MCF 10A (cell line): ENCODE measurements around the gene RPRML. TPM values are rescaled to one million over a fixed set of nuclear protein-coding genes. Genes with fewer than 3 reads are reported as not detected.
A peak's percentile ranks its signal among the peaks of the same experiment; 100 is the strongest.
"Not testable (repeated sequence)": the region's sequence is repeated elsewhere in the genome, so short reads cannot be mapped to it uniquely, and the experiment has no call there.

Source experiments
- BruUV-seq: library from RNA; stranded (reverse); fragments of 400-500 nt; replicated peaks from 2 replicates; lab custom pipeline; 2021; lab: Mats Ljungman, UMichigan
- CTCF ChIA-PET: fragments of 300-600 bp; sonication (Branson Sonifier 250); formaldehyde crosslinking; extraction: SDS; loops from one replicate; lab custom pipeline; 2021; ENCODE audit warnings: antibody characterized with exemption, inconsistent platforms; lab: Yijun Ruan, JAX
- POLR2A ChIA-PET: fragments of 300-600, 350-650 bp; sonication (Branson Sonifier 250); formaldehyde crosslinking; extraction: SDS; loops from one replicate; lab custom pipeline; 2020; ENCODE audit warnings: antibody characterized with exemption, inconsistent platforms; lab: Yijun Ruan, JAX
- DNase-seq: peaks from one replicate; pipeline ENCODE4 v3.0.0-alpha.2; 2018; ENCODE audit not compliant: unreplicated experiment
- H3K27ac Mint-ChIP-seq: one replicate; pipeline ENCODE4 v1.8.0; 2022; ENCODE audit warnings: mild to moderate bottlenecking, low read depth, mixed read lengths; ENCODE audit not compliant: unreplicated experiment
- H3K27me3 Mint-ChIP-seq: one replicate; pipeline ENCODE4 v1.8.0; 2022; ENCODE audit warnings: mixed read lengths; ENCODE audit not compliant: insufficient read depth, unreplicated experiment
- H3K36me3 Mint-ChIP-seq: one replicate; pipeline ENCODE4 v1.8.0; 2022; ENCODE audit warnings: mild to moderate bottlenecking, moderate library complexity, mixed read lengths; ENCODE audit not compliant: insufficient read depth, unreplicated experiment
- H3K4me1 Mint-ChIP-seq: one replicate; pipeline ENCODE4 v1.8.0; 2022; ENCODE audit warnings: mixed read lengths; ENCODE audit not compliant: insufficient read depth, unreplicated experiment
- H3K4me3 Mint-ChIP-seq: one replicate; pipeline ENCODE4 v1.8.0; 2022; ENCODE audit warnings: mild to moderate bottlenecking, moderate library complexity, mixed read lengths; ENCODE audit not compliant: unreplicated experiment
- H3K9me3 Mint-ChIP-seq: one replicate; pipeline ENCODE4 v1.8.0; 2022; ENCODE audit warnings: mixed read lengths; ENCODE audit not compliant: unreplicated experiment
- intact Hi-C: fragments of 100-400 bp; cut with micrococcal nuclease; formaldehyde crosslinking; loops from 2 replicates; pipeline ENCODE4 v1.14.1; 2022
- total RNA-seq: library from RNA; stranded (reverse); gene quantifications from 2 replicates; pipeline ENCODE4 v1.2.3, GENCODE V29; 2022
- TF ChIP-seq, protein P1 (sequence below): fragments of 200-600 bp; IDR thresholded peaks from one replicate; pipeline ENCODE4 v1.8.0; 2022; ENCODE audit warnings: antibody characterized with exemption, mild to moderate bottlenecking; ENCODE audit not compliant: unreplicated experiment

The RPRML gene
- total RNA-seq, 1 experiment from 2014 or later: not detected

GRCh38 chr17:47009759-47010594, 30.9 kb upstream of the RPRML start:
- H3K27me3 Mint-ChIP-seq: no peaks in the 10 kb centered on the region
- POLR2A ChIA-PET: interaction anchor here (1.1 kb wide), 1 partner anchor 46 kb away, joined by 3 read pairs; no protein-coding TSS in a partner anchor
- no peak for DNase-seq
- H3K9me3 Mint-ChIP-seq: no peaks in the 10 kb centered on the region
- no TSS peak for BruUV-seq
- no peaks in the 10 kb centered on the region for H3K36me3 Mint-ChIP-seq
- H3K4me1 Mint-ChIP-seq: no peaks in the 10 kb centered on the region
- CTCF ChIA-PET: no interaction called here
- TF ChIP-seq, protein P1, sequence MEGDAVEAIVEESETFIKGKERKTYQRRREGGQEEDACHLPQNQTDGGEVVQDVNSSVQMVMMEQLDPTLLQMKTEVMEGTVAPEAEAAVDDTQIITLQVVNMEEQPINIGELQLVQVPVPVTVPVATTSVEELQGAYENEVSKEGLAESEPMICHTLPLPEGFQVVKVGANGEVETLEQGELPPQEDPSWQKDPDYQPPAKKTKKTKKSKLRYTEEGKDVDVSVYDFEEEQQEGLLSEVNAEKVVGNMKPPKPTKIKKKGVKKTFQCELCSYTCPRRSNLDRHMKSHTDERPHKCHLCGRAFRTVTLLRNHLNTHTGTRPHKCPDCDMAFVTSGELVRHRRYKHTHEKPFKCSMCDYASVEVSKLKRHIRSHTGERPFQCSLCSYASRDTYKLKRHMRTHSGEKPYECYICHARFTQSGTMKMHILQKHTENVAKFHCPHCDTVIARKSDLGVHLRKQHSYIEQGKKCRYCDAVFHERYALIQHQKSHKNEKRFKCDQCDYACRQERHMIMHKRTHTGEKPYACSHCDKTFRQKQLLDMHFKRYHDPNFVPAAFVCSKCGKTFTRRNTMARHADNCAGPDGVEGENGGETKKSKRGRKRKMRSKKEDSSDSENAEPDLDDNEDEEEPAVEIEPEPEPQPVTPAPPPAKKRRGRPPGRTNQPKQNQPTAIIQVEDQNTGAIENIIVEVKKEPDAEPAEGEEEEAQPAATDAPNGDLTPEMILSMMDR: no peak
- H3K4me3 Mint-ChIP-seq: no peak overlapping the region
- H3K27ac Mint-ChIP-seq: no peak overlapping the region
- intact Hi-C loops: no loop called here

DNA sequence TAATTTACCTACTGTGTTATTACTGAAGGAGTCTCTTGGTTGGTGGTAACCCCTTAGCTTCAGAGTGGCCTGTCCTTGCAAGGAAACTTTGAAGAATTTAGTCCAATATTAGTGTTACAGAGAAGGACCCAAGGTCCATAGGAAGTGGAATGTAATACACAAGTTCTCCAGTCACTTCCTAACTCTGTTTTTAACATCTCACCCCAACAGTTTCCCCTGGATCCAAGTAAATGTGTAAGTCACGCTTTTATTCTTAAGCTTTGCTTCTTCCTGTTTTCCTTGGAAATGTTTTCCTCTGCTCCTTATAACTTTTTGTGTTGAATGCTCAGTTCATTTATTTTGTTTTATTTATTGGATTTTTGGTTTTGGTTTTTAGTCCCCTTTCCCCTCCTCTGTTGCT, 25.9 kb upstream of the RPRML start:
- Mint-ChIP-seq H3K27me3 (no peaks in the 10 kb centered on the region), H3K4me3 (no peak overlapping the region), H3K9me3 (no peaks in the 10 kb centered on the region), H3K27ac (no peak overlapping the region), H3K4me1 (no peaks in the 10 kb centered on the region), H3K36me3 (no peaks in the 10 kb centered on the region)
- intact Hi-C loops: no loop called here
- TF ChIP-seq, protein P1: no peak
- ChIA-PET CTCF (no interaction called here), POLR2A (interaction anchor here (0.6 kb wide), 1 partner anchor 134 kb away, joined by 3 read pairs; no protein-coding TSS in a partner anchor)
- no peak for DNase-seq
- BruUV-seq: no TSS peak

DNA sequence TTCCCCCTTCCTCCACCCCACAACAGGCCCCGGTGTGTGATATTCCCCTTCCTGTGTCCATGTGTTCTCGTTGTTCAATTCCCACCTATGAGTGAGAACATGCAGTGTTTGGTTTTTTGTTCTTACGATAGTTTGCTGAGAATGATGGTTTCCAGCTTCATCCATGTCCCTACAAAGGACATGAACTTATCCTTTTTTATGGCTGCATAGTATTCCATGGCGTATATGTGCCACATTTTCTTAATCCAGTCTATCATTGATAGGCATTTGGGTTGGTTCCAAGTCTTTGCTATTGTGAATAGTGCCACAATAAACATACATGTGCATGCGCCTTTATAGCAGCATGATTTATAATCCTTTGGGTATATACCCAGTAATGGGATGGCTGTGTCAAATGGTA, 24.8 kb upstream of the RPRML start:
- BruUV-seq, POLR2A ChIA-PET, DNase-seq, H3K9me3 Mint-ChIP-seq, H3K4me1 Mint-ChIP-seq, H3K27ac Mint-ChIP-seq, H3K4me3 Mint-ChIP-seq, H3K27me3 Mint-ChIP-seq, H3K36me3 Mint-ChIP-seq, intact Hi-C loops: not testable (repeated sequence)
- CTCF ChIA-PET: interaction anchor here (0.7 kb wide), 1 partner anchor 1144 kb away, joined by 5 read pairs; no protein-coding TSS in a partner anchor

DNA sequence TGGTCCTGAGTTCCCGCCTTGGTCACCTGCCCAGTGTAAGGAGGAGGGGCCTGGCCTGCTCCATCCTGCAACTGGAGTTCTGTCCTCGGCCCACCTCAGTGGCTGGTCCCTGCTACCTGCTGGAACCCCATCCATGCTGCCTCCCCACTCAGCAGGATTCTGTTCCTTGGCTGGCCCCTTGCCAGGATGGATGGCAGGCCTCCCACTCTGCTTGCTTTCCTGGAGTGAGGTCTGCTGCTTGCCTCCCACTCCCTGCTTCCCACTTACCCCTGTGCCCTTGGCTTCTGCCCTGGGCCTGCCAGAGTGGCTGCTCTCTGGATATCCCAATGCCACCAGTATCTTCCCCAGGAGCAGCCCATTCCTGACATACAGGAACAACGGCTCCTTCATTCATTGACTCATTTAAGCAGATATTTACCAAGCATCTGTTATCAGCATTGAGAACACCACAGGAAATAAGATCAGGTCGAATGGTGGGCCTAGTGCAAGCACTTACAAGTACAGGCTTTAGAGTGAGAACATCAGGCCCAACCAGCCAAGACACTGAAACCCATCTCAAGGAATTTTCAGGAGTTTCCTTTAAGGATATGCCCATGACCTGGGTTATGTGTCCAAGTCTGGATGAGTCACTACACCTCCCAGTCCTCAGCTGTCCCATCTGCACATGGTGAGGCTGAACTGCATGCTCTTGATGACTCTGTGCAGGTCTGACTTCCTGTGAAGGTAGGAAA, 17.0 kb upstream of the RPRML start:
- no peak overlapping the region for H3K27ac Mint-ChIP-seq
- H3K4me3 Mint-ChIP-seq: no peak overlapping the region
- ChIA-PET CTCF (no interaction called here), POLR2A (interaction anchor here (0.7 kb wide), 1 partner anchor 54 kb away, joined by 4 read pairs; no protein-coding TSS in a partner anchor)
- no peaks in the 10 kb centered on the region for H3K36me3 Mint-ChIP-seq
- no TSS peak for BruUV-seq
- peaks cover 6% of the 10 kb centered on the region for H3K4me1 Mint-ChIP-seq
- no peaks in the 10 kb centered on the region for H3K27me3 Mint-ChIP-seq
- peak; percentile 49 for DNase-seq
- H3K9me3 Mint-ChIP-seq: no peaks in the 10 kb centered on the region
- TF ChIP-seq, protein P1: no peak
- intact Hi-C loops: no loop called here
